Mucosa of stomach (tissue), 1 donor: ENCODE data around the gene C19orf18.
"Not testable (repeated sequence)": the region's sequence is repeated elsewhere in the genome, so short reads cannot be mapped to it uniquely, and the experiment has no call there.

ENCODE experiments used
- H3K27me3 ChIP-seq: one replicate; pipeline ENCODE4 v1.7.0; 2013; ENCODE audit warnings: mild to moderate bottlenecking, low read length; ENCODE audit not compliant: control insufficient read depth, insufficient read depth
- H3K36me3 ChIP-seq: one replicate; pipeline ENCODE4 v1.7.0; 2013; ENCODE audit warnings: low read length; ENCODE audit not compliant: control insufficient read depth, insufficient read depth
- H3K4me1 ChIP-seq: one replicate; pipeline ENCODE4 v1.7.0; 2013; ENCODE audit warnings: mild to moderate bottlenecking, low read length; ENCODE audit not compliant: control insufficient read depth, insufficient read depth
- H3K4me3 ChIP-seq: one replicate; pipeline ENCODE4 v1.7.0; 2013; ENCODE audit warnings: low read length
- H3K9ac ChIP-seq: one replicate; pipeline ENCODE4 v1.7.0; 2013; ENCODE audit warnings: mild to moderate bottlenecking, low read length, moderate library complexity
- H3K9me3 ChIP-seq: one replicate; pipeline ENCODE4 v1.7.0; 2013; ENCODE audit warnings: mild to moderate bottlenecking, low read length, moderate library complexity; ENCODE audit not compliant: control insufficient read depth
- donor health status: Pancreatic carcinoma.

Gene C19orf18

DNA sequence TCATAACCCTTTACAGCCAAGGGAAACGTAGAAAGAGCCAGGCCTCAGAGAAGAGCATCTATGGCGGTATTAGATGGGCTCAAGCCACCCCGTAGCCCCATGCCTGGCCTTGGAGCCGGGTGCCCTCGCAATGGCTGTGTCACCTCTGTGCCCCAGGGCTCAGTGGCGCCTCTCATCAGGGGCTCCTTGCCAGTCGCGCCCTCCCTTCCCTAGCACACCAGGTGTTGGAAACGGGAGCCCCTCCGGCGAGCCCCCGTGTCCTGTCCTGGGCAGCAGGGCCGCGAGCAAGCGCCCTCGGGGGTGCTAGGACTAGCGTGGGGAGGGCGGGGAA lies 27.3 kb downstream of the C19orf18 start:
- peak overlapping the region; percentile 73 for H3K4me3 ChIP-seq
- H3K4me1 ChIP-seq, result peaks cover 9% of the 10 kb centered on the region
- no peaks in the 10 kb centered on the region for H3K9me3 ChIP-seq
- H3K9ac ChIP-seq, result peak overlapping the region; percentile 84
- peaks cover 1% of the 10 kb centered on the region for H3K36me3 ChIP-seq
- no peaks in the 10 kb centered on the region for H3K27me3 ChIP-seq

DNA sequence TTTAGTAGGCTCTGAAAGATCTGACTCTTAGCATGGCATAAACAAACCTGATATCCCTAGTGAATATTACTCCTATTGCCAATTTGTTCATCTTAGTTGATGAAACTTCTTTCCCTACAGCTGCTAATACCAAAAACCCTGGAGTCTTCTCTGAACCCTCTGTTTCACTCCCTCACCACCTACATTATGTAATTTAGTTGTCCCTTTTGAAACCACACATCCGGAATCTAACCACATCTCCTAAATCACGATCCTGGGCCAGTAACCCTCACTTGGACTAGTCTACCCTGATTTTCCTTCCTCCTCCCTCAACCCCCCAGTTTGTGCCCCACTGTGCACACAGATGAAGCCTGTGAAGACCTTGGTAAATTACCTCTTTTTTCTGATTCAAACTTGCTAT lies 28.0 kb downstream of the C19orf18 start:
- Histone ChIP-seq H3K27me3 (no peaks in the 10 kb centered on the region), H3K9me3 (peaks cover 3% of the 10 kb centered on the region), H3K4me1 (peaks cover 9% of the 10 kb centered on the region), H3K9ac (no peak overlapping the region), H3K4me3 (peak overlapping the region; percentile 73), H3K36me3 (peaks cover 8% of the 10 kb centered on the region)

DNA sequence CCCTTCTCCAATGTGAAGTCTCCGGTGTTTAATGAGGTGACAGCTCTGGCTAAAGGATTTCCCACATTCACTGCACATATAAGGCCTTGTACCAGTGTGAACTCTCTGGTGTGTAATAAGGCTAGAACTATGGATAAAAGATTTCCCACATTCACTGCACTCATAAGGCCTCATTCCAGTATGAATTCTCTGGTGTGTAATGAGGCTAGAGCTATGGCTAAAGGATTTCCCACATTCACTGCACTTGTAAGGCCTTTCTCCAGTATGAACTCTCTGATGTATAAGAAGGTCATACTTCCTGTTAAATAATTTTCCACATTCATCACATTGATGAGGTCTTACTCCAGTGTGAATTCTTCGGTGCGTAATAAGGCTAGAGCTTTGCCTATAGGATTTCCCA lies 32.7 kb downstream of the C19orf18 start:
- Histone ChIP-seq H3K36me3 (peaks cover 8% of the 10 kb centered on the region), H3K9ac (no peak overlapping the region), H3K27me3 (no peaks in the 10 kb centered on the region), H3K4me3 (no peak overlapping the region), H3K4me1 (peaks cover 4% of the 10 kb centered on the region), H3K9me3 (peaks cover 5% of the 10 kb centered on the region)

DNA sequence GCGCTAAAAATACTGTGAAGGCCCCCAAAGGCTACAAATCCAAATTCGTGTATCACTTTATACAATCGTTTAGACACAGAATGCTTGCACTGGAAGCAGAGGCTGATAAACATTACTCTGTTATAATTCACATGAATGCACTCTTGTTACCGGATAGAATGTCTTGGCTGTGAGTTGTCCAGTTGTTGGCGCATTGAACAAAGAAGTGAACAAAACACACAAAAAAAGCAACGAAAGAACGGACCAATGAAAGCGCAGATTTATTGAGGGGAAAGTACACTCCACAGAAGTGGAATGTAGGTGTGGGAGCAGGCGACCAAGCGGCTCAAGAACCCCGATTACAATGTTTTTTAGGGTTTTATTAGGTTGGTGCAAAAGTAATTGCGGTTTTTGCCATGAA lies 38.6 kb downstream of the C19orf18 start:
- Histone ChIP-seq H3K27me3 (no peaks in the 10 kb centered on the region), H3K36me3 (no peaks in the 10 kb centered on the region), H3K9ac (no peak overlapping the region), H3K4me1 (peaks cover 5% of the 10 kb centered on the region), H3K4me3 (no peak overlapping the region), H3K9me3 (peaks cover 10% of the 10 kb centered on the region)

DNA sequence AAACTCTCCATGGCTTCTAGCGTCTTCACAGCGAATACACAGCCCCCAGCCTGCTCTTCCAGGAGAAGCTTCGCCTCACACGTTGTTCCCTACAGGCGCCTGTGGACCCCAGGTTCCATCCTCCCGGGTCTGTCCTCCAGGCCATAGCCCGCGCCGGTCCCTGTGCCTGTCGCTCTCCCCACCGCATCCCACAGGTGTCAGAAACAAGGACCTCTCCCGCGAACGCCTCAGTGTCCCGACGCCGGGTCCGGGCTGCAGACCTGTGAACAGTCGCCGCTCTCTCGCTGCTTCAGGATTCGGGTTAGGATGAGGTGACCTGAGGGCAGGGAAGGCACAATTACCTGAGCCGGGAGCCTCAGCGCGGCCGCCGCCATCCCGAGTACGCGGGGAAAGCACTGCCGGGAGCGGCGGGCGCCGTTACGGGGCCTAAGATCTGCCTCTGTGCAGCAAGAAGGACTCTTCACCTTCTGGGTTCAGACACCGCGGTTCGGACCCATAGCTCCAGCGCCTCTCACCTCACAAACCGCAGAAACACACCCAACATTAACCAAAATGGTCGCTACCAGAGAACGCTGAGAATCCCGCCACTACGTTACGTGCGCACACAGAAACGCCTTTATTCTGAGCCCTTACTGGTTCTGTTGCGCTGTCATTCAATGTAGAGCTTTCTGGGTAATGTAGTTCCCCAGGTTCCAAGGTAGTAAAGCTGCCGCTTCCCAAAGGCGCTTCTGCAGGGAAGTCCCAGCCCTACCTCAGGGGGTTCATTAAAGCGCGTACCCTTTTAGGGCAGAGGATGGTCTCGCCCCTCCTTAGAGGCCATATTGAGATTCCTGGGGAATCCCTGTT lies 39.3 kb downstream of the C19orf18 start, which contains the start of gene ZNF418:
Gene ZNF418 (minus strand): TSS at position 583 of the 846 bp plus-strand sequence. CDS start 1,580 bp downstream, outside the sequence.
- Histone ChIP-seq H3K27me3 (no peaks in the 10 kb centered on the region), H3K9me3 (peaks cover 13% of the 10 kb centered on the region), H3K36me3 (no peaks in the 10 kb centered on the region), H3K9ac (peak within 1 kb of the TSS; percentile 85), H3K4me3 (peak within 1 kb of the TSS; percentile 74), H3K4me1 (peaks cover 5% of the 10 kb centered on the region)

DNA sequence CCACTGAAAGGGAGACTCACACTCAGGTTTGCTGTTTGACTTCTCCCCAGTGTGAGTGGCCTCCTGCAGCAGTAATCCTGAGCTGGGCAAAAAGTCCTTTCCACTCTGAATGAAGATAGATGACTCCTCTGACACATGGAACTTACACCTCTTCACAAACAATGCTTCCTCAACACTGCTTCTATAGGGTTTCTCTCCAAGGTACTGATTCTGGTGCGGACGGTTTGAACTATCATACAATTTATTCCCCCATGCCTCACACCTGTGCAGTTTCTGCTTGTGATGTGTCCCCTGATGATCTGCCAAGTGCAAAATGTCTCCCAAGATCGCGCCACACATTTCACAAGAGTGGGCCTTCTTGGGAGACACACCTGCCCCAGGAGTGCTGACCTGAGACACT lies 46.7 kb downstream of the C19orf18 start:
- Histone ChIP-seq H3K4me1 (no peaks in the 10 kb centered on the region), H3K36me3 (no peaks in the 10 kb centered on the region), H3K9me3 (peaks cover 18% of the 10 kb centered on the region), H3K9ac (no peak overlapping the region), H3K4me3 (no peak overlapping the region), H3K27me3 (no peaks in the 10 kb centered on the region)

DNA sequence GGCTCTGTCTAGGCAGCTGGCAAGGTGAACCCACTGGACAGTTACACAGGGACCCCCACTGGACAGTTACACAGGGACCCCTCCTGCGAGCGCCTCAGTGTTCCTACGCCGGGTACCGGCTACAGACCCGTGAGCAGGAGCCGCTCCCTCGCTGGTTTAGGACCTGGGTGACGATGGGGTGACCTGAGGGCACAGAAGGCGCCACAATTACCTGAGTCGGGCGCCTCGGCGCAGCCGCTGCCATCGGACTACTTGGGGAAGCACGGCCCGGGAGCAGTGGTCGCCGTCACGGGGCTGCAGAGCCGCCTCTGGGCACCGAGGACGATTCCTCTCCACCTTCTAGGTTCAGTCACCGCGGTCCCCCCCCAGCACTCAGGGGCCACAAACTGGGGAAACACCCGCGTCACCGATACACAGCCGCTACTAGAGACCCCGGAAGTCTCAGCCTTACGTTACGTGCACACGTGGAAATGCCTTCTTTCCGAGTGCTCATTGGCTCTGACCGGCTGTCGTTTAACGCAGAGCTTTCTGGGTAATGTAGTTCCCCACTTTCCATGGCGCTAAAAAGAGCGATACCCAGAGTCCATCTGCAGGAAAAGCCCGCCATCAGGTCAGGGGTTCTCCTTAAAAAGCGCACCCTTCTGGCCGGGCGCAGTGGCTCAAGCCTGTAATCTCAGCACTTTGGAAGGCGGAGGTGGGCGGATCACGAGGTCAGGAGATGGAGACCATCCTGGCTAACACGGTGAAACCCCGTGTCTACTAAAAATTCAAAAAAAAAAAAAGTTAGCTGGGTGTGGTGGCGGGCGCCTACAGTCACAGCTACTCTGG lies 58.0 kb downstream of the C19orf18 start, which contains the start of gene ZNF417:
Gene ZNF417 (minus strand): TSS at position 425 of the 828 bp plus-strand sequence. CDS start 181 bp downstream, at position 244.
- Histone ChIP-seq H3K4me3 (peak within 1 kb of the TSS; percentile 28), H3K4me1 (peaks cover 12% of the 10 kb centered on the region), H3K9ac (peak within 1 kb of the TSS; percentile 89)
- not testable (repeated sequence) for H3K36me3 ChIP-seq, H3K27me3 ChIP-seq, H3K9me3 ChIP-seq

DNA sequence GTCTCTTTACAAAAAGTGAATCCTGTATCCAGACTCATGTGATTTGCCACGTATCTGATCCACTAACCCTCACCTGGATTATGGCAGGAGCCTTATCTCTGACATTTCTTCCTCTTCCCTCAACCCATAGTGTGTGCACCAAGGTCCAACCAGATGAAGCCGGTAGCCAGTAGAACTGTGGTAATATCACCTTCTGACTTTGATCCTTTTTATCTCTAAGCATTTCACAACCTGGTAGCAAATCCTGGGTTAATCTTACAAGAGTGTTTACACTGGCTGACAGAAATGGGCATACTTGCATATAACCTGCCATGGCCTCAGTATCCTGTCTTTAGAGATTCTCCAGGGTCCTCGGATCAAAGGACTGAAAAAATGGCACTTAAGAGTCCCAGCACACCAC lies 59.8 kb downstream of the C19orf18 start:
- Histone ChIP-seq H3K4me3 (no peak overlapping the region), H3K27me3 (no peaks in the 10 kb centered on the region), H3K4me1 (peaks cover 12% of the 10 kb centered on the region), H3K9ac (no peak overlapping the region), H3K9me3 (no peaks in the 10 kb centered on the region), H3K36me3 (no peaks in the 10 kb centered on the region)
